Measurements from ENCODE around the gene EEPD1.

The EEPD1 gene

GRCh38 chr7:36157527-36158320, 4.7 kb downstream of the EEPD1 start:
- TF ChIP-seq CTCF (IDR thresholded peaks at IDR 0.05; ENCODE audit: low read depth, low read length, missing control alignments), result no peak
- H3K4me3 ChIP-seq (ENCODE audit: low read depth, low read length), result no peak overlapping the region
- in situ Hi-C loops (cut with HindIII; ENCODE audit: low sequenced_read_pairs), result no loop called here
- DNase-seq (ENCODE audit: low read depth), result no peak

GRCh38 chr7:36158321-36158605, 5.2 kb downstream of the EEPD1 start:
- no peak overlapping the region for H3K4me3 ChIP-seq (ENCODE audit: low read depth, low read length)
- no peak for TF ChIP-seq CTCF (IDR thresholded peaks at IDR 0.05; ENCODE audit: low read depth, low read length, missing control alignments)
- no peak for DNase-seq (ENCODE audit: low read depth)
- in situ Hi-C loops (cut with HindIII; ENCODE audit: low sequenced_read_pairs), result no loop called here

- no peak for TF ChIP-seq CTCF (IDR thresholded peaks at IDR 0.05; ENCODE audit: low read depth, low read length, missing control alignments)
- in situ Hi-C loops (cut with HindIII; ENCODE audit: low sequenced_read_pairs), result loop anchor here (5.0 kb wide), 1 partner anchor 103 kb away; no protein-coding TSS in a partner anchor
- H3K4me3 ChIP-seq (ENCODE audit: low read depth, low read length), result no peak overlapping the region
- DNase-seq (ENCODE audit: low read depth), result no peak
Measured at GRCh38 chr7:36159618-36160017, 6.6 kb downstream of the EEPD1 start.

GRCh38 chr7:36160313-36160712, 7.3 kb downstream of the EEPD1 start:
- no peak for DNase-seq (ENCODE audit: low read depth)
- in situ Hi-C loops (cut with HindIII; ENCODE audit: low sequenced_read_pairs), result loop anchor here (5.0 kb wide), 1 partner anchor 102 kb away; no protein-coding TSS in a partner anchor
- TF ChIP-seq CTCF (IDR thresholded peaks at IDR 0.05; ENCODE audit: low read depth, low read length, missing control alignments), result no peak
- no peak overlapping the region for H3K4me3 ChIP-seq (ENCODE audit: low read depth, low read length)

GRCh38 chr7:36161996-36162395, 8.9 kb downstream of the EEPD1 start:
- no peak for TF ChIP-seq CTCF (IDR thresholded peaks at IDR 0.05; ENCODE audit: low read depth, low read length, missing control alignments)
- no peak for DNase-seq (ENCODE audit: low read depth)
- in situ Hi-C loops (cut with HindIII; ENCODE audit: low sequenced_read_pairs), result loop anchor here (5.0 kb wide), 1 partner anchor 100 kb away; no protein-coding TSS in a partner anchor
- no peak overlapping the region for H3K4me3 ChIP-seq (ENCODE audit: low read depth, low read length)

GRCh38 chr7:36165059-36165458, 12.0 kb downstream of the EEPD1 start:
- no peak overlapping the region for H3K4me3 ChIP-seq (ENCODE audit: low read depth, low read length)
- in situ Hi-C loops (cut with HindIII; ENCODE audit: low sequenced_read_pairs), result no loop called here
- no peak for DNase-seq (ENCODE audit: low read depth)
- no peak for TF ChIP-seq CTCF (IDR thresholded peaks at IDR 0.05; ENCODE audit: low read depth, low read length, missing control alignments)
